ENCODE results near the gene EIPR1.

DNA sequence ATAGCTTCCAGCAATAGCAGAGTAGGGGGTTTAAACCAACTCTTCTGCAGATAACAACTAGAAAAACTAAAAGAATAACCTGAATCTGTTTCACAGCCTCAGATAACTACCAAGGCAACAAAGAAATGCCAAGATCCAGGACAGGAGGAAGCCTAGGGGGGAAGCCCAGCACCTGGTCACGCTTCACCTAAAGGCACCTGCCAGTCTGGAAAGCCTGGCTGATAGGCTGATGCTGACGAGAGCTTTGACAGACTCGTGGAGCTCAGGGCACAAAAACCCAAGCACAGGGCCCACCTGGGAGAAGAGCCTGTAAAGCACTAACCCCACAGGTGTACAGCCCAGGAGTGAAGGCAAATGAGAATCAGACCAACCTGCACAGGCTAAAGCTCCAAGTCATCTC is 22.6 kb downstream of the EIPR1 start:
- no peak for TF ChIP-seq EZH2 (IDR thresholded peaks at IDR 0.05; ENCODE audit: low read length)
- TF ChIP-seq, protein P1, sequence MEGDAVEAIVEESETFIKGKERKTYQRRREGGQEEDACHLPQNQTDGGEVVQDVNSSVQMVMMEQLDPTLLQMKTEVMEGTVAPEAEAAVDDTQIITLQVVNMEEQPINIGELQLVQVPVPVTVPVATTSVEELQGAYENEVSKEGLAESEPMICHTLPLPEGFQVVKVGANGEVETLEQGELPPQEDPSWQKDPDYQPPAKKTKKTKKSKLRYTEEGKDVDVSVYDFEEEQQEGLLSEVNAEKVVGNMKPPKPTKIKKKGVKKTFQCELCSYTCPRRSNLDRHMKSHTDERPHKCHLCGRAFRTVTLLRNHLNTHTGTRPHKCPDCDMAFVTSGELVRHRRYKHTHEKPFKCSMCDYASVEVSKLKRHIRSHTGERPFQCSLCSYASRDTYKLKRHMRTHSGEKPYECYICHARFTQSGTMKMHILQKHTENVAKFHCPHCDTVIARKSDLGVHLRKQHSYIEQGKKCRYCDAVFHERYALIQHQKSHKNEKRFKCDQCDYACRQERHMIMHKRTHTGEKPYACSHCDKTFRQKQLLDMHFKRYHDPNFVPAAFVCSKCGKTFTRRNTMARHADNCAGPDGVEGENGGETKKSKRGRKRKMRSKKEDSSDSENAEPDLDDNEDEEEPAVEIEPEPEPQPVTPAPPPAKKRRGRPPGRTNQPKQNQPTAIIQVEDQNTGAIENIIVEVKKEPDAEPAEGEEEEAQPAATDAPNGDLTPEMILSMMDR (optimal IDR thresholded peaks at IDR 0.05 in 1 of 3, IDR thresholded peaks at IDR 0.05 in 1 of 3, conservative IDR thresholded peaks at IDR 0.05 in 1 of 3; ENCODE audit: extremely low read depth in 1 of 3, insufficient read depth in 2 of 3, low read length in 3 of 3): no peak
